ENCODE results near the gene BAHCC1. TPM values are rescaled to one million over a fixed set of nuclear protein-coding genes. Genes with fewer than 3 reads are reported as not detected.
A peak's percentile ranks its signal among the peaks of the same experiment; 100 is the strongest.

The BAHCC1 gene
- total RNA-seq, 1 donor: 11.2 TPM

GRCh38 chr17:81400996-81401722, 5.9 kb downstream of the BAHCC1 start:
- peaks cover 61% of the 10 kb centered on the region for H3K4me1 ChIP-seq (ENCODE audit: insufficient read depth, low read length)
- no peaks in the 10 kb centered on the region for H3K36me3 ChIP-seq (ENCODE audit: insufficient read depth, low read length)
- H4K20me1 ChIP-seq (ENCODE audit: insufficient read depth, low read length): peaks cover 9% of the 10 kb centered on the region
- H3K4me2 ChIP-seq (ENCODE audit: insufficient read depth, low read length): peak overlapping the region; percentile 88
- H2AFZ ChIP-seq (ENCODE audit: low read length): no peak overlapping the region
- no peaks in the 10 kb centered on the region for H3K9me3 ChIP-seq (ENCODE audit: low read depth, low read length)
- peak overlapping the region; percentile 72 for H3K27ac ChIP-seq (ENCODE audit: low read depth, low read length)
- peak overlapping the region; percentile 84 for H3K4me3 ChIP-seq (ENCODE audit: insufficient read depth, low read length)
- peaks cover 83% of the 10 kb centered on the region for H3K79me2 ChIP-seq (ENCODE audit: insufficient read depth, low read length)
- peak; percentile 93 for DNase-seq (ENCODE audit: insufficient read length, low spot score, missing footprints)
- TF ChIP-seq CTCF (IDR thresholded peaks at IDR 0.05; ENCODE audit: extremely low read depth, low read depth, low read length): no peak
- no peaks in the 10 kb centered on the region for H3K27me3 ChIP-seq (ENCODE audit: insufficient read depth, low read length)

GRCh38 chr17:81401723-81402529, 6.7 kb downstream of the BAHCC1 start:
- TF ChIP-seq CTCF (IDR thresholded peaks at IDR 0.05; ENCODE audit: extremely low read depth, low read depth, low read length): peak; percentile 39
- no peaks in the 10 kb centered on the region for H3K27me3 ChIP-seq (ENCODE audit: insufficient read depth, low read length)
- peak; percentile 96 for DNase-seq (ENCODE audit: insufficient read length, low spot score, missing footprints)
- peaks cover 61% of the 10 kb centered on the region for H3K4me1 ChIP-seq (ENCODE audit: insufficient read depth, low read length)
- peaks cover 11% of the 10 kb centered on the region for H4K20me1 ChIP-seq (ENCODE audit: insufficient read depth, low read length)
- peak overlapping the region; percentile 88 for H3K4me2 ChIP-seq (ENCODE audit: insufficient read depth, low read length)
- H3K36me3 ChIP-seq (ENCODE audit: insufficient read depth, low read length): no peaks in the 10 kb centered on the region
- H3K4me3 ChIP-seq (ENCODE audit: insufficient read depth, low read length): peak overlapping the region; percentile 33
- H2AFZ ChIP-seq (ENCODE audit: low read length): peak overlapping the region; percentile 60
- H3K9me3 ChIP-seq (ENCODE audit: low read depth, low read length): no peaks in the 10 kb centered on the region
- peak overlapping the region; percentile 72 for H3K27ac ChIP-seq (ENCODE audit: low read depth, low read length)
- H3K79me2 ChIP-seq (ENCODE audit: insufficient read depth, low read length): peaks cover 80% of the 10 kb centered on the region

- H3K9me3 ChIP-seq (ENCODE audit: low read depth, low read length): no peaks in the 10 kb centered on the region
- H3K4me1 ChIP-seq (ENCODE audit: insufficient read depth, low read length): peaks cover 61% of the 10 kb centered on the region
- no peaks in the 10 kb centered on the region for H3K27me3 ChIP-seq (ENCODE audit: insufficient read depth, low read length)
- peak overlapping the region; percentile 30 for H3K4me3 ChIP-seq (ENCODE audit: insufficient read depth, low read length)
- H3K27ac ChIP-seq (ENCODE audit: low read depth, low read length): peak overlapping the region; percentile 63
- H3K4me2 ChIP-seq (ENCODE audit: insufficient read depth, low read length): peak overlapping the region; percentile 84
- H3K36me3 ChIP-seq (ENCODE audit: insufficient read depth, low read length): no peaks in the 10 kb centered on the region
- peaks cover 74% of the 10 kb centered on the region for H3K79me2 ChIP-seq (ENCODE audit: insufficient read depth, low read length)
- DNase-seq (ENCODE audit: insufficient read length, low spot score, missing footprints): no peak
- peak overlapping the region; percentile 31 for H2AFZ ChIP-seq (ENCODE audit: low read length)
- no peak for TF ChIP-seq CTCF (IDR thresholded peaks at IDR 0.05; ENCODE audit: extremely low read depth, low read depth, low read length)
- H4K20me1 ChIP-seq (ENCODE audit: insufficient read depth, low read length): peaks cover 17% of the 10 kb centered on the region
These were observed 7.3 kb downstream of the BAHCC1 start for GRCh38 chr17:81402530-81402941.

GRCh38 chr17:81402981-81403467, 7.8 kb downstream of the BAHCC1 start:
- H3K4me3 ChIP-seq (ENCODE audit: insufficient read depth, low read length): peak overlapping the region; percentile 30
- peak overlapping the region; percentile 63 for H3K27ac ChIP-seq (ENCODE audit: low read depth, low read length)
- H2AFZ ChIP-seq (ENCODE audit: low read length): no peak overlapping the region

More at GRCh38 chr17:81402981-81403467, 7.8 kb downstream of the BAHCC1 start:
- H3K27me3 ChIP-seq (ENCODE audit: insufficient read depth, low read length): no peaks in the 10 kb centered on the region
- TF ChIP-seq CTCF (IDR thresholded peaks at IDR 0.05; ENCODE audit: extremely low read depth, low read depth, low read length): peak; percentile 26
- peaks cover 56% of the 10 kb centered on the region for H3K4me1 ChIP-seq (ENCODE audit: insufficient read depth, low read length)
- DNase-seq (ENCODE audit: insufficient read length, low spot score, missing footprints): no peak
- no peaks in the 10 kb centered on the region for H3K9me3 ChIP-seq (ENCODE audit: low read depth, low read length)
- H4K20me1 ChIP-seq (ENCODE audit: insufficient read depth, low read length): peaks cover 20% of the 10 kb centered on the region
- peak overlapping the region; percentile 84 for H3K4me2 ChIP-seq (ENCODE audit: insufficient read depth, low read length)
- no peaks in the 10 kb centered on the region for H3K36me3 ChIP-seq (ENCODE audit: insufficient read depth, low read length)
- H3K79me2 ChIP-seq (ENCODE audit: insufficient read depth, low read length): peaks cover 69% of the 10 kb centered on the region

Measured in osteoblast (primary cell).